Thymus (tissue), 11 donors: Measurements from ENCODE around the gene RING1. TPM values are rescaled to one million over a fixed set of nuclear protein-coding genes. Genes with fewer than 3 reads are reported as not detected.
A peak's percentile ranks its signal among the peaks of the same experiment; 100 is the strongest.

Experiments used
- DNase-seq, 9 donors: peaks; one replicate each; pipeline ENCODE4 v3.0.0-alpha.2; 2013; ENCODE audit warnings: low spot score in 9 of 9, low read depth in 6 of 9, missing footprints in 1 of 9
- H3K27ac ChIP-seq, 2 donors: one replicate each; pipeline ENCODE4 v1.5.1; 2013; ENCODE audit warnings: control low read depth in 1 of 2, low read depth in 1 of 2, low read length in 1 of 2, mild to moderate bottlenecking in 1 of 2, moderate library complexity in 1 of 2
- H3K27me3 ChIP-seq, 2 donors: one replicate each; pipeline ENCODE4 v1.5.1; 2013; ENCODE audit warnings: low read length in 1 of 2; ENCODE audit not compliant: control insufficient read depth in 2 of 2, insufficient read depth in 1 of 2
- H3K36me3 ChIP-seq, 2 donors: one replicate each; pipeline ENCODE4 v1.5.1; 2013; ENCODE audit warnings: low read length in 1 of 2, mild to moderate bottlenecking in 1 of 2, moderate library complexity in 1 of 2; ENCODE audit not compliant: control insufficient read depth in 2 of 2, insufficient read depth in 2 of 2
- H3K4me1 ChIP-seq, 2 donors: one replicate each; pipeline ENCODE4 v1.5.1; 2013; ENCODE audit warnings: low read length in 2 of 2; ENCODE audit not compliant: control insufficient read depth in 2 of 2, insufficient read depth in 2 of 2
- H3K4me3 ChIP-seq, 2 donors: one replicate each; pipeline ENCODE4 v1.5.1; 2013; ENCODE audit warnings: low read length in 2 of 2, control low read depth in 1 of 2, mild to moderate bottlenecking in 1 of 2
- H3K9me3 ChIP-seq, 2 donors: one replicate each; pipeline ENCODE4 v1.5.1; 2013; ENCODE audit warnings: low read length in 1 of 2, mild to moderate bottlenecking in 1 of 2; ENCODE audit not compliant: control insufficient read depth in 2 of 2, insufficient read depth in 1 of 2
- WGBS: extraction: QIAGEN DNeasy Blood & Tissue Kit; methylation state at CpG from one replicate; pipeline ENCODE4 v1.1.7; 2013; 5-methylcytosine and 5-hydroxymethylcytosine counted together
- polyA plus RNA-seq: library from polyadenylated mRNA; stranded (reverse); fragments of 200-250 nt; gene quantifications from one replicate; pipeline ENCODE4 v1.2.3, GENCODE V29; 2013
- total RNA-seq: library from RNA; stranded (reverse); fragments of 120-200 nt; gene quantifications from one replicate; pipeline ENCODE4 v1.2.4, GENCODE V29; 2013
- donor health status: healthy.

The RING1 gene
- total and polyA plus RNA-seq, 2 donors, result 35.0 to 62.6 TPM

- H3K36me3 ChIP-seq, result peaks cover 30 to 39% of the 10 kb centered on the region in 2 donors
- no peaks in the 10 kb centered on the region for H3K9me3 ChIP-seq
- peaks cover 4 to 24% of the 10 kb centered on the region in 2 donors for H3K27me3 ChIP-seq
- peak overlapping the region; percentile 74 to 97 for H3K27ac ChIP-seq
- 3% methylated on average over 29 of the region's 29 CpGs for WGBS
- H3K4me1 ChIP-seq, result peaks cover 18 to 56% of the 10 kb centered on the region in 2 donors
- peak overlapping the region; percentile 82 to 93 for H3K4me3 ChIP-seq
- DNase-seq, result no peak
Measured at GRCh38 chr6:33207552-33208090, 679 bp upstream of the RING1 start.

DNA sequence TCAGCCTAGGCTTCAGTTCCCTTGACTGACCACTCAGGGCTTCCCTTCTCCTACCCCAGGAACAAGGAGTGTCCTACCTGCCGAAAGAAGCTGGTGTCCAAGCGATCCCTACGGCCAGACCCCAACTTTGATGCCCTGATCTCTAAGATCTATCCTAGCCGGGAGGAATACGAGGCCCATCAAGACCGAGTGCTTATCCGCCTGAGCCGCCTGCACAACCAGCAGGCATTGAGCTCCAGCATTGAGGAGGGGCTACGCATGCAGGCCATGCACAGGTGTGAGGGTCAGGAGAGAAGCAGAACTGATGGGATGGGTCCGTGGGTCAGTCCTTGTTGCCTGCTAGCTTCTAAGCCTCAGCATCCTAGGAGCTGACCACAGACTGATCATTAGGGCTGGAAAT, 1.6 kb downstream of the RING1 start:
- Histone ChIP-seq H3K4me3 (no peak overlapping the region), H3K36me3 (peaks cover 16 to 30% of the 10 kb centered on the region in 2 donors), H3K27me3 (peaks cover 8 to 46% of the 10 kb centered on the region in 2 donors), H3K27ac (no peak overlapping the region), H3K9me3 (no peaks in the 10 kb centered on the region), H3K4me1 (peaks cover 19 to 57% of the 10 kb centered on the region in 2 donors)
- WGBS, result 98% methylated on average over 10 of the region's 10 CpGs
- DNase-seq, result no peak

GRCh38 chr6:33211136-33211535, 2.8 kb downstream of the RING1 start:
- peaks cover 16 to 30% of the 10 kb centered on the region in 2 donors for H3K36me3 ChIP-seq
- no peak overlapping the region for H3K4me3 ChIP-seq
- H3K4me1 ChIP-seq, result peaks cover 18 to 51% of the 10 kb centered on the region in 2 donors
- no peak overlapping the region for H3K27ac ChIP-seq
- H3K27me3 ChIP-seq, result peaks cover 8 to 57% of the 10 kb centered on the region in 2 donors
- no peak for DNase-seq
- WGBS, result 95% methylated on average over 17 of the region's 17 CpGs
- H3K9me3 ChIP-seq, result no peaks in the 10 kb centered on the region

DNA sequence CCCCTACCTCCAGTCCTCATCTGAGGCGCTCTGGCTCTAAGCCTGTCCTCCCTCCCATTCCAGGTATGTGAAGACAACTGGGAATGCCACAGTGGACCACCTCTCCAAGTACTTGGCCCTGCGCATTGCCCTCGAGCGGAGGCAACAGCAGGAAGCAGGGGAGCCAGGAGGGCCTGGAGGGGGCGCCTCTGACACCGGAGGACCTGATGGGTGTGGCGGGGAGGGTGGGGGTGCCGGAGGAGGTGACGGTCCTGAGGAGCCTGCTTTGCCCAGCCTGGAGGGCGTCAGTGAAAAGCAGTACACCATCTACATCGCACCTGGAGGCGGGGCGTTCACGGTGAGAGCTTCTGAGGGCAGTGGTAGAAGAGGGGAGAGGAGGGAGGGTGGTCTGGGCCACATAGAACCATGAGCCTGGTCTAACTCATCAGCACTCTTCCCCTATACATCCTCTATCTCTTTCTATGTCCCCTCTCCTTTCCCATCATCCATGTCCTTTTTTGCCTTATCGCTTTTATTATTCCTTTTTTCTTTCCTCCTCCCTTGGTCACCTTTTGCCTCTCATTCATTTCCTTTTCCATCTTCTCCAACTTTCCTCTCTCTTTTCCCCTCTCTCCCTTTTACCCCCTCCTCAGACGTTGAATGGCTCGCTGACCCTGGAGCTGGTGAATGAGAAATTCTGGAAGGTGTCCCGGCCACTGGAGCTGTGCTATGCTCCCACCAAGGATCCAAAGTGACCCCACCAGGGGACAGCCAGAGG, 3.5 kb downstream of the RING1 start:
- Histone ChIP-seq H3K27me3 (peaks cover 8 to 55% of the 10 kb centered on the region in 2 donors), H3K9me3 (no peaks in the 10 kb centered on the region), H3K27ac (no peak overlapping the region), H3K4me3 (no peak overlapping the region), H3K36me3 (peaks cover 16 to 30% of the 10 kb centered on the region in 2 donors), H3K4me1 (peaks cover 18 to 48% of the 10 kb centered on the region in 2 donors)
- no peak for DNase-seq
- 94% methylated on average over 18 of the region's 18 CpGs for WGBS

- Histone ChIP-seq H3K4me1 (peaks cover 15 to 40% of the 10 kb centered on the region in 2 donors), H3K9me3 (no peaks in the 10 kb centered on the region), H3K4me3 (peak overlapping the region; percentile 47 to 53), H3K27ac (no peak overlapping the region), H3K36me3 (peaks cover 16 to 30% of the 10 kb centered on the region in 2 donors), H3K27me3 (peaks cover 8 to 48% of the 10 kb centered on the region in 2 donors)
- no peak for DNase-seq
- WGBS, result 22% methylated on average over 6 of the region's 6 CpGs
Measured at GRCh38 chr6:33212857-33213165, 4.5 kb downstream of the RING1 start.

DNA sequence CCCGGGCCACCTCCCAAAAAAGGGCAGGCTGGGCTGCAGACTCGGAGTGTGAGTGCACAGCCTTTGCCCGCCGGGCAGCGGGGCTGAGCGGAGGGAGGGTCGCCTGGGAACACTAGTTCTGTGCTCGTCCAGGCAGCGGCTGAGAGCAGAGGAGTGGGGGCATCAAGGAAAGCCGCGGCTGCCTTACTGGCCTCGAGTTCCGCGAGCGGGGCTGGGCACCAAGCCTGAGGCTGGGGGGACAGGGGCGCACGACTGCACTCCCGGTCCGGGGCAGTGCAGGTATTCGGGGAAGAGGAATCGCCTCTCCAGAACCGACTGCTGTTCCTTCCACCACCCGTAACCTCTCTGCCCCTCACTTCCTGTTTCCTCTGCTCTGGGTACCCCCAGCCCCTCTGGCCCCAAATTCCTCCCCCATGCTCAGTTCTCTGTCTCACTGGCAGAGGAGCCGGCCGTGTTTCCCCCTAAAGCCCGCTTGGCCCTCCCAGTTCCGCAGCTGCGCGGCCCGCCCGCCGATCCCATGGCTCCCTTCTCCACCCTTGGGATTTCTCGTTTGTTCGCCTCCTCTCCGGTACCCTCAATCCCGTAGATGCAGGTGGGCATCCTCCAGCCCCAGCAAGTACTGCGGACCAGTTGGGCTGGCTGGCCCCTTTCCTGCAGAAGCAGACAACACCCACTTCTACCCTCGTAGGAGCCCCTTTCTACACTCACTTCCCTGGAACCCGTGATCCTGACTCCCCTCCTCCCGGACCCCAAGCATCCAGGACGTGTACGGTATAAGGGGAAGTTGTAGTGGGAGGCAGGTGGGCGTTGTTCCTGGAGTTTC, 5.1 kb downstream of the RING1 start:
- peak in 2 of 9 donors; percentile 27 to 52 for DNase-seq
- peak overlapping the region in 1 of 2 donors; percentile 47 for H3K27ac ChIP-seq
- no peaks in the 10 kb centered on the region for H3K9me3 ChIP-seq
- WGBS, result 1% methylated on average over 43 of the region's 43 CpGs
- peaks cover 8 to 48% of the 10 kb centered on the region in 2 donors for H3K27me3 ChIP-seq
- peak overlapping the region; percentile 47 to 53 for H3K4me3 ChIP-seq
- peaks cover 11 to 37% of the 10 kb centered on the region in 2 donors for H3K4me1 ChIP-seq
- H3K36me3 ChIP-seq, result peaks cover 16 to 30% of the 10 kb centered on the region in 2 donors

DNA sequence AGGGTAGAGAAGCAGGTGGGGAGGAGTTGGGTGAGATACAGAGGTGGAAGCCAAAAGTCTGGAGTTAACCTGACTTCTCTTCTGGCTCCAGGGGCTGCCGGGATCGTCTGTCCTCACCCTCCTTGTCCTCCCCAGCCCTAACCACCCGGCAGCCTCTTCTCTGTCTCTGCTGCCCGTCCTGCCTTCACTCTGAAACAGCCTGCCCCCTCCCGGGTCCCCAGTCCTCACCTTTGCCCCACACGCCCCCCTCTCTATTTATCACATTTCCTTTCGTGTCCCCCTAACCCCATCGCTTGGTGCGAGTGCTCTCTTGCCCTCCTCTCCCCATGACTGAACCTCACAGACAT, 5.7 kb downstream of the RING1 start:
- H3K36me3 ChIP-seq, result peaks cover 16 to 30% of the 10 kb centered on the region in 2 donors
- peak overlapping the region; percentile 47 to 53 for H3K4me3 ChIP-seq
- 20% methylated on average over 9 of the region's 9 CpGs for WGBS
- H3K4me1 ChIP-seq, result peaks cover 11 to 34% of the 10 kb centered on the region in 2 donors
- H3K9me3 ChIP-seq, result no peaks in the 10 kb centered on the region
- no peak overlapping the region for H3K27ac ChIP-seq
- peaks cover 8 to 48% of the 10 kb centered on the region in 2 donors for H3K27me3 ChIP-seq
- no peak for DNase-seq

- peaks cover 11 to 31% of the 10 kb centered on the region in 2 donors for H3K4me1 ChIP-seq
- no peaks in the 10 kb centered on the region for H3K9me3 ChIP-seq
- H3K27me3 ChIP-seq, result peaks cover 8 to 48% of the 10 kb centered on the region in 2 donors
- H3K36me3 ChIP-seq, result peaks cover 5 to 20% of the 10 kb centered on the region in 2 donors
- no peak for DNase-seq
- WGBS, result 91% methylated on average over 9 of the region's 9 CpGs
- peak overlapping the region in 1 of 2 donors; percentile 11 for H3K27ac ChIP-seq
- no peak overlapping the region for H3K4me3 ChIP-seq
Measured at GRCh38 chr6:33215271-33216116, 7.2 kb downstream of the RING1 start.
